ENCODE measurements around the gene GET4. TPM values are rescaled to one million over a fixed set of nuclear protein-coding genes. Genes with fewer than 3 reads are reported as not detected.
"Not testable (repeated sequence)": the region's sequence is repeated elsewhere in the genome, so short reads cannot be mapped to it uniquely, and the experiment has no call there.

Gene GET4
- total RNA-seq, 3 donors from 2014 or later (not counting 1 experiment from before 2014, with no cell fraction given), result 69.3 to 81.6 (median 73.2) TPM

DNA sequence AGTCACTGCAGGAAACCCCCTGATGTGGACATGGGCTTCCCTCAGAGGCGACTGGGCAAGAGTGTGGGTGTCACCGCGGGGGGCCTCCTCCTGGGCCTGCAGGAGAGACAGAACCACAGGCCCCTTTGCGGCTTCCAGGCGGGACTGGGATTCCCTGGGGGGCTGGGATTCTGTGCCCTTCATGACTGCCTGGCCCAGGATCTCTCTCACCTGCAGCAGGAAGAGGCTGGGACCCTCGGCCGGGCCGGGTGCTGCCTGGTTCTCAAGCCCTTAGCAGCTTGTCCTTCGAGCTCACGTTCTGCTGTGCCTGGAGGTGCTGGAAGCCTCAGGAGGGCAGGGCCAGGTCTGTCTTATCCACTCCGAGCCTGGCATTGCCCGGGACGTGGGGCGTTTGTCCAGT is 32.3 kb upstream of the GET4 start:
- Histone ChIP-seq H3K4me3 (ENCODE audit: low read length) (no peak overlapping the region), H3K9me3 (ENCODE audit: control insufficient read depth, insufficient read depth, low read length) (no peaks in the 10 kb centered on the region), H3K27ac (ENCODE audit: low read length) (no peak overlapping the region), H3K36me3 (ENCODE audit: control insufficient read depth, insufficient read depth, low read length) (peaks cover 30% of the 10 kb centered on the region), H3K4me1 (ENCODE audit: control insufficient read depth, insufficient read depth, low read length) (no peaks in the 10 kb centered on the region), H3K27me3 (ENCODE audit: control insufficient read depth, insufficient read depth, low read length) (no peaks in the 10 kb centered on the region)
- 93% methylated on average over 14 of the region's 14 CpGs for WGBS (ENCODE audit: insufficient coverage)
- no peak for DNase-seq
- Mint-ChIP-seq H3K9me3 (no peaks in the 10 kb centered on the region), H3K4me3 (no peak overlapping the region), H3K27ac (no peak overlapping the region), H3K27me3 (ENCODE audit: low read depth in 2 of 2) (no peaks in the 10 kb centered on the region), H3K36me3 (no peaks in the 10 kb centered on the region), H3K4me1 (no peaks in the 10 kb centered on the region)
- intact Hi-C loops (cut with micrococcal nuclease), result no loop called here
- no peak for TF ChIP-seq CTCF (IDR thresholded peaks at IDR 0.05)
- no peak for ATAC-seq

DNA sequence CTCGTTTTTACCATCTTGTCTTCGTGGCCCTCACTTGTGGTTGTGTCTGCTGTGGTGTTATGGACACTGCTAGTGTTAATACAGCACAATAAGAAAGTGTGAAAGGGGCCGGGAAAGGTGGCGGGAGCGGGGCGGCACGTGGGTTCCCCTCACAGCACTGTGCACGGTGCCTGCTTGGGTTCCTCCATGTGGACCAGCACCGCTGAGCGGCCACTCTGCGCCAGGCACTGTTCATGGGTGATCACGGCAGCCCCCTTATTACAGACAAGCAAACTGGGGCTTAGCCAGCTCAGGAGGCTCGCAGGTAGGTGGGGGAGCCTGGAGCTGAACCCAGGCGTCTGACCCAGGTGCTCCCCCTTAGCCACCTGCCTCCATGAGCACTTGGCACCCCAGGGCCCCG is 31.8 kb upstream of the GET4 start:
- H3K36me3 ChIP-seq (ENCODE audit: control insufficient read depth, insufficient read depth, low read length), result peaks cover 29% of the 10 kb centered on the region
- no peak overlapping the region for H3K27ac Mint-ChIP-seq
- DNase-seq, result no peak
- no peaks in the 10 kb centered on the region for H3K27me3 ChIP-seq (ENCODE audit: control insufficient read depth, insufficient read depth, low read length)
- no peaks in the 10 kb centered on the region for H3K9me3 ChIP-seq (ENCODE audit: control insufficient read depth, insufficient read depth, low read length)
- no peak for ATAC-seq
- no peaks in the 10 kb centered on the region for H3K36me3 Mint-ChIP-seq
- no peak for TF ChIP-seq CTCF (IDR thresholded peaks at IDR 0.05)
- no peaks in the 10 kb centered on the region for H3K27me3 Mint-ChIP-seq (ENCODE audit: low read depth in 2 of 2)
- WGBS (ENCODE audit: insufficient coverage), result 95% methylated on average over 15 of the region's 15 CpGs
- intact Hi-C loops (cut with micrococcal nuclease), result no loop called here
- no peak overlapping the region for H3K4me3 Mint-ChIP-seq
- no peaks in the 10 kb centered on the region for H3K4me1 Mint-ChIP-seq
- H3K4me1 ChIP-seq (ENCODE audit: control insufficient read depth, insufficient read depth, low read length), result no peaks in the 10 kb centered on the region
- H3K27ac ChIP-seq (ENCODE audit: low read length), result no peak overlapping the region
- H3K9me3 Mint-ChIP-seq, result no peaks in the 10 kb centered on the region
- no peak overlapping the region for H3K4me3 ChIP-seq (ENCODE audit: low read length)

GRCh38 chr7:845091-845490 is 31.3 kb upstream of the GET4 start:
- WGBS (ENCODE audit: insufficient coverage), result 97% methylated on average over 22 of the region's 22 CpGs
- peaks cover 29% of the 10 kb centered on the region for H3K36me3 ChIP-seq (ENCODE audit: control insufficient read depth, insufficient read depth, low read length)
- DNase-seq (no peak), ATAC-seq (no peak)
- H3K4me3 ChIP-seq (ENCODE audit: low read length), result no peak overlapping the region
- intact Hi-C loops (cut with micrococcal nuclease), result no loop called here
- Mint-ChIP-seq H3K36me3 (no peaks in the 10 kb centered on the region), H3K4me3 (no peak overlapping the region), H3K4me1 (no peaks in the 10 kb centered on the region), H3K9me3 (no peaks in the 10 kb centered on the region), H3K27ac (no peak overlapping the region), H3K27me3 (ENCODE audit: low read depth in 2 of 2) (no peaks in the 10 kb centered on the region)
- TF ChIP-seq CTCF (IDR thresholded peaks at IDR 0.05), result no peak
- no peaks in the 10 kb centered on the region for H3K27me3 ChIP-seq (ENCODE audit: control insufficient read depth, insufficient read depth, low read length)
- H3K4me1 ChIP-seq (ENCODE audit: control insufficient read depth, insufficient read depth, low read length), result no peaks in the 10 kb centered on the region
- H3K27ac ChIP-seq (ENCODE audit: low read length), result no peak overlapping the region
- no peaks in the 10 kb centered on the region for H3K9me3 ChIP-seq (ENCODE audit: control insufficient read depth, insufficient read depth, low read length)

DNA sequence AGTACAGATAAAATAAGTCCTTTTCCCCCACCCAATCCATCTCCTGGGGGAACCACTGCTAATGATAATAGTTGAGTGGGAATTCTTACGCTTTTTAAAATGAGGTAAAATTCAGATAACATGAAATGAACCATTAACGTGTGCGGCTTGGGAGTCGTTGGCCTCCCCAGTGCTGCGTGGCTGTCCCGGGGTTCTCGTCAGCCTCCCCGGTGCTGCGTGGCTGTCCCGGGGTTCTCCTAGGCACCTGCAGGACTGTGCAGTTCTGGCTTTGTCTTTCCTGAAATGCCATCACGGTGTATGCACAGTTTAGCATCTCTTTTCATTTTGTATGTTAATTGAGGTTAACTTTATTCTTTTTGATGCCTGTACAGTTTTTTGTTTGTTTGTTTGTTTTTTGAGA is 30.6 kb upstream of the GET4 start:
- H3K4me3 ChIP-seq (ENCODE audit: low read length), result no peak overlapping the region

DNA sequence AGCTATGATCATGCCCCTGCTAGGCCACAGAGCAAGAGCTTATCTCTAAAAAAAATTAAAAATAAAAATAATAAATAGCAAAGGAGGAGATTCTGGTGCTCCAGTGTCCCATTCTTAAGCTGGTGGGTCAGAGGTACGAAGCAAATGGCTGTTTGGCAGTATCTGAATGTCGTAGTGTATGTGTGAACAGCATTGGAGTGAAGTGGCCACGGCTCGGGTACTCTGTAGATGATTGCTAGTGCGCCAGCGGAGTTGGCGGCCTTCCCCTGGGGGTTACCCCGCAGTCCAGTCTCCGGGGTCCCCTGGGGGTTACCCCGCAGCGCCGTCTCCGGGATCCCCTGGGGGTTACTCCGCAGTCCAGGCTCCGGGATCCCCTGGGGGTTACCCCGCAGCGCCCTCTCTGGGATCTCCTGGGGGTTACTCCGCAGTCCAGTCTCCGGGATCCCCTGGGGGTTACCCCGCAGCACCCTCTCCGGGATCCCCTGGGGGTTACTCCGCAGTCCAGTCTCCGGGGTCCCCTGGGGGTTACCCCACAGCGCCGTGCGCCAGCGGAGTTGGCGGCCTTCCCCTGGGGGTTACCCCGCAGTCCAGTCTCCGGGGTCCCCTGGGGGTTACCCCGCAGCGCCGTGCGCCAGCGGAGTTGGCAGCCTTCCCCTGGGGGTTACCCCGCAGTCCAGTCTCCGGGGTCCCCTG is 29.2 kb upstream of the GET4 start:
- H3K4me1 Mint-ChIP-seq; H3K27me3 Mint-ChIP-seq (ENCODE audit: low read depth in 2 of 2); H3K36me3 Mint-ChIP-seq; H3K9me3 Mint-ChIP-seq; H3K27ac ChIP-seq (ENCODE audit: low read length); H3K4me3 Mint-ChIP-seq; intact Hi-C loops (cut with micrococcal nuclease); H3K4me1 ChIP-seq (ENCODE audit: control insufficient read depth, insufficient read depth, low read length); H3K9me3 ChIP-seq (ENCODE audit: control insufficient read depth, insufficient read depth, low read length); ATAC-seq; H3K4me3 ChIP-seq (ENCODE audit: low read length); DNase-seq; H3K27me3 ChIP-seq (ENCODE audit: control insufficient read depth, insufficient read depth, low read length); H3K27ac Mint-ChIP-seq: not testable (repeated sequence)
- 95% methylated on average over 30 of the region's 37 CpGs for WGBS (ENCODE audit: insufficient coverage)
- H3K36me3 ChIP-seq (ENCODE audit: control insufficient read depth, insufficient read depth, low read length), result peaks cover 29% of the 10 kb centered on the region

More for the DNA sequence above, 30.6 kb upstream of the GET4 start:
- Mint-ChIP-seq H3K4me3 (no peak overlapping the region), H3K4me1 (no peaks in the 10 kb centered on the region), H3K27me3 (ENCODE audit: low read depth in 2 of 2) (no peaks in the 10 kb centered on the region), H3K27ac (no peak overlapping the region), H3K9me3 (no peaks in the 10 kb centered on the region), H3K36me3 (no peaks in the 10 kb centered on the region)
- Histone ChIP-seq H3K9me3 (ENCODE audit: control insufficient read depth, insufficient read depth, low read length) (no peaks in the 10 kb centered on the region), H3K36me3 (ENCODE audit: control insufficient read depth, insufficient read depth, low read length) (peaks cover 28% of the 10 kb centered on the region), H3K4me1 (ENCODE audit: control insufficient read depth, insufficient read depth, low read length) (no peaks in the 10 kb centered on the region), H3K27ac (ENCODE audit: low read length) (no peak overlapping the region), H3K27me3 (ENCODE audit: control insufficient read depth, insufficient read depth, low read length) (no peaks in the 10 kb centered on the region)
- DNase-seq (no peak), ATAC-seq (no peak)
- intact Hi-C loops (cut with micrococcal nuclease), result no loop called here
- no peak for TF ChIP-seq CTCF (IDR thresholded peaks at IDR 0.05)
- whole genome bisulfite sequencing (ENCODE audit: insufficient coverage), result 97% methylated on average over 11 of the region's 11 CpGs

Measured in natural killer cell (primary cell).